Esophagus squamous epithelium (tissue), 5 donors: ENCODE measurements around the gene ATOSA. TPM values are rescaled to one million over a fixed set of nuclear protein-coding genes. Genes with fewer than 3 reads are reported as not detected.
A peak's percentile ranks its signal among the peaks of the same experiment; 100 is the strongest.

Experiments
- DNase-seq: peaks from one replicate; lab custom pipeline; 2025; lab: John Stamatoyannopoulos, UW
- H3K27ac ChIP-seq, 4 donors: fragments of 200-600 bp; sonication (generic); one replicate each; pipeline ENCODE4 v1.5.1; 2016 to 2019; ENCODE audit warnings: mild to moderate bottlenecking in 1 of 4
- H3K27me3 ChIP-seq, 4 donors: fragments of 200-600 bp; sonication (generic); 1 replicate in 3 of 4; 2 replicates in 1 of 4; pipeline versions ENCODE4 v1.5.1 to v1.6.0; 2017 to 2021; ENCODE audit warnings: antibody characterized with exemption in 1 of 4
- H3K36me3 ChIP-seq, 3 donors: fragments of 200-600 bp; sonication (generic); one replicate each; pipeline ENCODE4 v1.5.1; 2016 to 2019
- H3K4me1 ChIP-seq, 3 donors: fragments of 200-600 bp; sonication (generic); one replicate each; pipeline ENCODE4 v1.5.1; 2017 to 2019
- H3K4me3 ChIP-seq, 4 donors: fragments of 200-600 bp; sonication (generic); 1 replicate in 3 of 4; 2 replicates in 1 of 4; pipeline ENCODE4 v1.5.1; 2016 to 2019; ENCODE audit warnings: mild to moderate bottlenecking in 2 of 4, moderate library complexity in 1 of 4
- H3K9me3 ChIP-seq, 3 donors: fragments of 200-600 bp; sonication (generic); one replicate each; pipeline ENCODE4 v1.5.1; 2016 to 2019
- POLR2A ChIP-seq, 4 donors: fragments of 450-650 bp; IDR thresholded peaks; one replicate each; pipeline ENCODE4 v1.6.1; 2017; ENCODE audit warnings: antibody characterized with exemption in 4 of 4, mild to moderate bottlenecking in 4 of 4, moderate library complexity in 3 of 4
- WGBS, 2 donors: methylation state at CpG; one replicate each; pipeline ENCODE4 v1.1.5; 2018; 5-methylcytosine and 5-hydroxymethylcytosine counted together
- intact Hi-C: fragments of 100-400 bp; cut with DNase I; formaldehyde crosslinking; loops from one replicate; pipeline ENCODE4 v1.15.0; 2022
- total RNA-seq, 4 donors: library from RNA; depleted of rRNA; stranded (reverse); fragments of >200 nt; gene quantifications; one replicate each; pipeline ENCODE4 v1.1.0, GENCODE V29; 2016
- TF ChIP-seq, protein P1 (sequence below), 6 experiments: fragments of 450-650 bp in 4 of 6; fragments of 200-600 bp in 2 of 6; sonication (generic) in 2 of 6; IDR thresholded peaks; one replicate each; pipeline ENCODE4 v1.5.1; 2016 to 2019; ENCODE audit warnings: antibody characterized with exemption in 6 of 6, mild to moderate bottlenecking in 4 of 6, moderate library complexity in 4 of 6
- donor health status: DM: yes; HTN: yes; CAD: no.

Gene ATOSA
- total RNA-seq, 4 donors from 2014 or later = 38.9 to 69.8 (median 44.5) TPM

DNA sequence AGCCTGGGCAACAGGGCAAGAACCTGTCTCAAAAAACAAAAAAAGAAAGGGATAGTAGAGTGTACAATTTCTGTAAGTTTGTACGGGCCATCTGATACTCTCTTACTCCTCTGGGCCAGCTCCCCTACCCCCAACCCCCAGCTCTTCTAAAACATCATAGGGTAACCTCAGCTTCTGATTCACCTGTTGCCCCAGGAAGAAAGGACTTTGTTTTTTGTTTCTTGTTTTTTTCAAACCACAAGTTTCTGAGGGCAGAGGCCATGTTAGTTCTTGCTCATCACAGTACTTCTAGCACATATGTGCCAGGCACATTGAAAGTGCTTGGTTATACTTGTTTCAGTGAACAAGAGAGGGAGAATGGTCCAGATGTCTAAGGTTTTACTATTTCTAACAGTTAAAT lies 20.2 kb downstream of the ATOSA start:
- WGBS, 2 donors = 76 to 81% methylated on average over 1 of the region's 1 CpG
- TF ChIP-seq, protein P1, sequence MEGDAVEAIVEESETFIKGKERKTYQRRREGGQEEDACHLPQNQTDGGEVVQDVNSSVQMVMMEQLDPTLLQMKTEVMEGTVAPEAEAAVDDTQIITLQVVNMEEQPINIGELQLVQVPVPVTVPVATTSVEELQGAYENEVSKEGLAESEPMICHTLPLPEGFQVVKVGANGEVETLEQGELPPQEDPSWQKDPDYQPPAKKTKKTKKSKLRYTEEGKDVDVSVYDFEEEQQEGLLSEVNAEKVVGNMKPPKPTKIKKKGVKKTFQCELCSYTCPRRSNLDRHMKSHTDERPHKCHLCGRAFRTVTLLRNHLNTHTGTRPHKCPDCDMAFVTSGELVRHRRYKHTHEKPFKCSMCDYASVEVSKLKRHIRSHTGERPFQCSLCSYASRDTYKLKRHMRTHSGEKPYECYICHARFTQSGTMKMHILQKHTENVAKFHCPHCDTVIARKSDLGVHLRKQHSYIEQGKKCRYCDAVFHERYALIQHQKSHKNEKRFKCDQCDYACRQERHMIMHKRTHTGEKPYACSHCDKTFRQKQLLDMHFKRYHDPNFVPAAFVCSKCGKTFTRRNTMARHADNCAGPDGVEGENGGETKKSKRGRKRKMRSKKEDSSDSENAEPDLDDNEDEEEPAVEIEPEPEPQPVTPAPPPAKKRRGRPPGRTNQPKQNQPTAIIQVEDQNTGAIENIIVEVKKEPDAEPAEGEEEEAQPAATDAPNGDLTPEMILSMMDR (IDR thresholded peaks at IDR 0.05) = no peak
- no peak for TF ChIP-seq POLR2A (IDR thresholded peaks at IDR 0.05)
- Histone ChIP-seq H3K27ac (peak overlapping the region in 2 of 4 donors; percentile 22 to 30), H3K4me1 (peaks cover 0 to 50% (median 25%) of the 10 kb centered on the region in 3 donors), H3K27me3 (no peaks in the 10 kb centered on the region), H3K36me3 (peaks cover 0 to 80% (median 3%) of the 10 kb centered on the region in 3 donors), H3K9me3 (no peaks in the 10 kb centered on the region), H3K4me3 (no peak overlapping the region)
- intact Hi-C loops = no loop called here
- no peak for DNase-seq

DNA sequence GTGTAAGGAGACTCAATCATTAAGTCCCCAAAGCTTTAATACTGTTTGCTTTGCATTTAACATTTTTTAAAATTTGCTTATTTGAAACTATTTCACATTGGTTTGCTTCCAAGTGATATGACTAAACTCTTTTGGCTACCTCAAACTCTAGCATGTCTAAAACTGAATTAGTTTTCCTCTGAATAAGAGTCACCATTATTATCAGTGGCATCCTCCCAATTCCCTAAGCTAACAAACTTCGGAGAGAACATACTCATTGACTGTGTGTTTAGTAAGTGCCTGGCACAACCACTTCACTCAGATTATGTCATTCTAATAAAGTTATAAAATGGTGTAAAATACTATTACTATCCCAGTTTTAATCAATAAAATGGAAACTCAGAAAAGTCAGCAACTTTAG lies 21.9 kb downstream of the ATOSA start:
- H3K27me3 ChIP-seq = no peaks in the 10 kb centered on the region
- intact Hi-C loops = no loop called here
- WGBS, 2 donors = 15 to 27% methylated on average over 1 of the region's 1 CpG
- H3K4me1 ChIP-seq = peaks cover 5 to 66% (median 39%) of the 10 kb centered on the region in 3 donors
- H3K27ac ChIP-seq = peak overlapping the region in 3 of 4 donors; percentile 61 to 83 (median 74)
- DNase-seq = no peak
- no peaks in the 10 kb centered on the region for H3K9me3 ChIP-seq
- peaks cover 0 to 65% (median 3%) of the 10 kb centered on the region in 3 donors for H3K36me3 ChIP-seq
- H3K4me3 ChIP-seq = no peak overlapping the region
- TF ChIP-seq POLR2A (IDR thresholded peaks at IDR 0.05) = no peak
- TF ChIP-seq, protein P1 (IDR thresholded peaks at IDR 0.05) = no peak

DNA sequence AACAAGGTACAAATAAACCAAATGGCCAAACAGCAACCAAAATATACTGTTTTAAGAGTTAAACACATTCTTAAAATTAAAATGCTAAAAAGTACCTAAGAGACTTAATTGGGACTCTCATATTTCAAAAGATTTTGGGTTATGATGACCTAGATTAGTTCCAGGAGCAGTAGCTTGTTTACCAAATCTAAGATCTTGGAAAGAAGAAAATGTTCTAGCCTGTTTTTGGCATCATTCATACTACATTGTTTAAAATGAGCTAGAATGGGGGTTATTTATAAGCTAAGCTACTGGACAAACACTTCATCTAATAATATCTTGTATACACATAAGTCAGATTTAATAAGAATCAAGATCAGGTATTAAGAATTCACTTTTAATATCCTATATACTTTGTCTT lies 22.8 kb downstream of the ATOSA start:
- Histone ChIP-seq H3K27ac (peak overlapping the region in 3 of 4 donors; percentile 33 to 83 (median 74)), H3K9me3 (no peaks in the 10 kb centered on the region), H3K4me1 (peaks cover 5 to 75% (median 42%) of the 10 kb centered on the region in 3 donors), H3K4me3 (no peak overlapping the region), H3K36me3 (peaks cover 0 to 57% (median 3%) of the 10 kb centered on the region in 3 donors), H3K27me3 (no peaks in the 10 kb centered on the region)
- intact Hi-C loops = no loop called here
- TF ChIP-seq POLR2A (IDR thresholded peaks at IDR 0.05) = no peak
- TF ChIP-seq, protein P1 (IDR thresholded peaks at IDR 0.05) = no peak
- no peak for DNase-seq

DNA sequence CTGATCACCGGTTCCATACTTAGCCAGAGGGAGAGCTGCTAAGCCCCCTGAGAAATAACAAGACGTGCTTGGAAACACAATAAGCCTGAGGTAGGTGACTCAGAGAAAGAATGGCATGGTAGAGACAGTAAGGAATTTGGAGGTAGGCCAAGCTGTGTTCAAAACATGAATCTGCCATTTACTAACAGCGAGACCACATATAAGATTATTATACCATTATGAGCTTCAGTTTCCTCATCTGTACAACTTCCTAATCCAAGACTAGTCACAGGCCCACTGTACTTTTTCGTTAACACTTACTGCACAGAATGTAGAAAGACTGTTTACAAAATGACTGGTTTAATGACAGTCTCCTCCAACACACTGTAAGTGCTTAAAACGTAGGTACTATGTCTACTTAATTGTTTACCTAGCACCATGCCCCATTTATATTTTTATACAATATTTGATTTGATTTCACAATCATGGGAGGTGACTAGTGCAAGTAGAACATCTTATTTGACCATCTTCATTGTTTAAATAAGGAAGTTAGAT lies 25.7 kb downstream of the ATOSA start:
- intact Hi-C loops = no loop called here
- TF ChIP-seq, protein P1 (IDR thresholded peaks at IDR 0.05) = no peak
- no peak for TF ChIP-seq POLR2A (IDR thresholded peaks at IDR 0.05)
- H3K27me3 ChIP-seq = no peaks in the 10 kb centered on the region
- H3K9me3 ChIP-seq = no peaks in the 10 kb centered on the region
- 33 to 37% methylated on average over 5 of the region's 5 CpGs for WGBS, 2 donors
- peaks cover 5 to 71% (median 38%) of the 10 kb centered on the region in 3 donors for H3K4me1 ChIP-seq
- no peak for DNase-seq
- peaks cover 0 to 30% (median 0%) of the 10 kb centered on the region in 3 donors for H3K36me3 ChIP-seq
- H3K27ac ChIP-seq = peak overlapping the region; percentile 67 to 83 (median 74)
- H3K4me3 ChIP-seq = no peak overlapping the region

DNA sequence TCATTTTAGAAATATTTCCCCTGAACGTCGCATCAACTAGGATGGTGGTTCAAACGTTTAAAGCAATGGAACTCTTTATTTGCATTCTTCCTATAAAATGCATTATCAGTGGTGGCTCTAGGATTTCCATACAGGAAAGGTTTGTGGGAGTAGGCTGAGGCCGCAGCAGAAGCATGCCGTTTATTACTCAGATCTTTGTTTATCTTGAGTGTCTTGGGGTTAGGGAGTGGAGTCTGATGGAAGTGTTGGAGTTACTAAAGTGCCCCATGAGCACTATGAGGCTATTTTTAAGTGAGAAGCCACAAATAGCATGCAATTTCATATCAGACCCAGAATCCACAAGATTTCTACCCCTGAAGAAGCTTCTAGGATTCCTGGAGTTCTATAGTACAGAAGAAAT lies 26.2 kb downstream of the ATOSA start:
- H3K36me3 ChIP-seq = peaks cover 0 to 30% (median 0%) of the 10 kb centered on the region in 3 donors
- no peaks in the 10 kb centered on the region for H3K27me3 ChIP-seq
- TF ChIP-seq, protein P1 (IDR thresholded peaks at IDR 0.05) = no peak
- TF ChIP-seq POLR2A (IDR thresholded peaks at IDR 0.05) = no peak
- DNase-seq = no peak
- 20 to 29% methylated on average over 5 of the region's 5 CpGs for WGBS, 2 donors
- no peaks in the 10 kb centered on the region for H3K9me3 ChIP-seq
- no peak overlapping the region for H3K4me3 ChIP-seq
- peaks cover 5 to 66% (median 33%) of the 10 kb centered on the region in 3 donors for H3K4me1 ChIP-seq
- intact Hi-C loops = no loop called here
- H3K27ac ChIP-seq = peak overlapping the region; percentile 67 to 83 (median 74)
